NCI-H526 (cell line): Measurements from ENCODE around the gene ATP8A1.
"Not testable (repeated sequence)": the region's sequence is repeated elsewhere in the genome, so short reads cannot be mapped to it uniquely, and the experiment has no call there.

ENCODE experiments used
- DNase-seq, 2 experiments: peaks; one replicate each; lab custom pipeline; 2025; lab: John Stamatoyannopoulos, UW

ATP8A1 gene

DNA sequence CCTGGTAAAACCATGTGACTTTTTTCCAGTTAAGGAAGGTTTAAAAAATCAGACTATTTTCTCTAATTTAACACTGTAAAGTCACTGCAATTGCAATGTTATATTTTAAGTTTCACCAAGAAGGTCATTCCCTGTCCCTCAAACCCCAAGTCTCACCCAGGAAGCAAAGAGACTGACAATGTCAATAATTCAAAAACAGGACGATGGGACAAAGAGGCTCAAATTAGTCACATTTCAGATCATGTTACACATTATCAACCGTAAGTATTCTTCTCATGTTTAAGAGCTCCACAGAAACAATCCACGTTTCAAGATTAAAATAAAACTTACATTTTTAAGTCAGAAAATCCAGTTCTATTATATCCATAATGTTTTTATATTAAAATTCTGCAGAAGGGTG lies 246.5 kb downstream of the ATP8A1 start:
- no peak for DNase-seq

- no peak for DNase-seq
These were observed 252.9 kb downstream of the ATP8A1 start for GRCh38 chr4:42404001-42404400.

DNA sequence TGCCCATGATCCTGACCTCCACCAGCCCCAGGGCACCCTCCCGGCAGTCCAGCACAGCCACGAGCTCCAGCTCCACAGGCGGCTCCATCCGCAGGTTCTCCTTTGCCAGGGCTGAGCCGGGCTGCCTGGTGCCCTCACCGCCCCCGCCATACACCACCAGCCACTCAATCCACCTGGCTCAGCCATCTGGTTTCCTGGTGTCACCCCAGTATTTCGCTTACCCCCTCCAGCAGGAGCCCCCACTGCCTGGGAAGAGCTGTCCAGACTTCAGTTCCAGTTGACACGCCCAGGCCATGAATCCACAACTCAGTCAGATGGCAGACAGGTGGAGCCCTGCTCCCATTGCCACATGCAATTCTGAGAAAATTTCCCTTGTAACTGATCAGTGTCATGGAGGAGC lies 255.7 kb downstream of the ATP8A1 start:
- peak in 1 of 2 experiments; percentile 25 for DNase-seq

DNA sequence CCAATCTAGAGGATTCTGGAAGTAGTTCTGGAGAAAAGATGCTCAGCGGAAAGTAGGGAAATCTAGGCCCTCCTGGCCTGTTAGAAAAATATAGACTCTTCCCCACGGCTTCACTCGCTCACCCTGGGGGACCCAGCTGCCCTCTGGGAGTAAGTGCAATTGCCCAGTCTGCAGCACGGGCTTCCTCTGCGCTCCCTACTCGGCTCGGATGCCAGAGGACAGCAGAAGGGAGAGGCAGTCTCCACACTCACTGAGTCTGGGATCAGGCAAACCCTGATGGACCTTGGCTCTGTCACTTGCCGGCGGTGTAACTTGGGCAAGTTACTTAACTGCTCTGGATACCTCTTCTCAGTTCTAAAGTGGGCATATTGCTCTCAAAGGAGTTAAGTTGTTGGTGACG lies 257.5 kb downstream of the ATP8A1 start:
- DNase-seq, result peak in 1 of 2 experiments; percentile 10

DNA sequence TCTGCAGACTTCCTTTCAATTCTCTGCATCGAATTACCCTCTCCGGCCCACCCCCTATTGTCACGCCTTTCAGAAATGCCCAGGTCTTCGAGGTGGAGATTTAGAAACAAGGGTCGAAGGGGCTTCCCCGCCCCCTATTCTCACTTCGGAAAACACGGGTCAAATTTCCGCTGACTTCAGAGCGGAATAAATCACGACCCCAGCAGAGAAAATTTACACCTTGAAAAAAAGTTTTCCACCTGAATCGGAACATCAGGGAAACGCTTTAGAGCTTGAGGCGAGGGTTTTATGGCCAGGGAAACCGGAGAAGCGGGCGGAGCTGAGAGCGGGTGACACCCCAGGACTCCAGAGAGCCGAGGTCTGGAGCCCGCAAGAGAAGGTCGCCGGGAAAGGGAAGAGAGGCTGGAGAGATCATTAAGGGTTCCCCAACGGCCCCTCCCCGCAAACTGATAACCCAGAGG lies 258.0 kb downstream of the ATP8A1 start:
- DNase-seq, result peak in 1 of 2 experiments; percentile 5

- DNase-seq, result peak in 1 of 2 experiments; percentile 58
These were observed 258.6 kb downstream of the ATP8A1 start for GRCh38 chr4:42398171-42398870.

DNA sequence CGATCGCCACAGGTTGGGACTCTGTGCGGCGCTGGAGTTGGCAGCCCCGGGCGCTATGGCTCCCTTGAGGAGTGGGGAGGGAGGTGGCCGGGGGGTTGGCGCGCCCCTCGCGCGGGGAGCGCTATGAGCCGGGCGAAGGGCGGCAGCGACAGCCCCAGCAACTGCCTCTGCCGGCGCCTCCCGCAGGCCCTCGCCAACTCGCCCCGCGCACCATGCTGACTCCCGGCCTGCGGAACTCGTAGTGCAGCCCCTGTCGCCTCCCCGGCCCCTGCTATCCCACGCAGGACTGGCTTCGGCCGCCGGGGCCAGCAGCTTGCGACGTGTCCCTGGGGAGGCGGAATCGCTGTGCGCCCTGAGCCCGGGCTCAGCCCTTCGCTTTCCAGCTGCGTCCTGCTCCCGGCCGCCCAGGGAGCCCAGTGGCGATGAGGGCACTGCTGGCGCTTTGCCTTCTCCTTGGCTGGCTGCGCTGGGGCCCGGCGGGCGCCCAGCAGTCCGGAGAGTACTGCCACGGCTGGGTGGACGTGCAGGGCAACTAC lies 259.2 kb downstream of the ATP8A1 start:
- DNase-seq, result peak in 1 of 2 experiments; percentile 58

- peak in 1 of 2 experiments; percentile 29 for DNase-seq
These were observed 259.9 kb downstream of the ATP8A1 start, which contains the start of gene SHISA3 for GRCh38 chr4:42396752-42397634. SHISA3 (plus strand) TSS chr4:42397488; CDS start chr4:42398057, 569 bp downstream.

- no peak for DNase-seq
These were observed 260.5 kb downstream of the ATP8A1 start for GRCh38 chr4:42396361-42396751.

GRCh38 chr4:42395595-42395994 lies 261.3 kb downstream of the ATP8A1 start:
- no peak for DNase-seq

DNA sequence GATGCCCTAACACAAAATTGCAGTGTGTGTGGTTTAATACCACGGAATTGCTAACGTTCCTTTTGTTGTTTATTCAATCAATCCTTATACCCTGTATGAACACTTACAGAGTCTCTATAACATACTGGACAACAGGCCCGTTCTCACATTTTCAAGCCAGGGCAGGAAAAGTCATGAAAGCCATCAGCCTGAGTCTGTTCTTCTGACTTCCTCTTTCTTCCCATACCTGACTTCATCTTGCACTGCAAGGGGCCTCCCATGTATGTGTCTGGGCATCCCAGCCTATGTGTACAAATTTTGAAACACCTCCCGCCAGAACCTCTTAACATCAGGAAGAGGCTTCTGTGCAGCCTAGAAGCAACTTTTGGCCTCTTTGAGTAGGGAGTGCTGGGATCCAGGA lies 264.5 kb downstream of the ATP8A1 start:
- no peak for DNase-seq

GRCh38 chr4:42391981-42392380 lies 264.9 kb downstream of the ATP8A1 start:
- DNase-seq, result peak in 1 of 2 experiments; percentile 12

GRCh38 chr4:42391355-42391664 lies 265.6 kb downstream of the ATP8A1 start:
- DNase-seq, result no peak

GRCh38 chr4:42390622-42391354 lies 266.1 kb downstream of the ATP8A1 start:
- DNase-seq, result no peak

GRCh38 chr4:42385516-42385915 lies 271.4 kb downstream of the ATP8A1 start:
- no peak for DNase-seq

GRCh38 chr4:42381666-42382065 lies 275.2 kb downstream of the ATP8A1 start:
- DNase-seq, result no peak

DNA sequence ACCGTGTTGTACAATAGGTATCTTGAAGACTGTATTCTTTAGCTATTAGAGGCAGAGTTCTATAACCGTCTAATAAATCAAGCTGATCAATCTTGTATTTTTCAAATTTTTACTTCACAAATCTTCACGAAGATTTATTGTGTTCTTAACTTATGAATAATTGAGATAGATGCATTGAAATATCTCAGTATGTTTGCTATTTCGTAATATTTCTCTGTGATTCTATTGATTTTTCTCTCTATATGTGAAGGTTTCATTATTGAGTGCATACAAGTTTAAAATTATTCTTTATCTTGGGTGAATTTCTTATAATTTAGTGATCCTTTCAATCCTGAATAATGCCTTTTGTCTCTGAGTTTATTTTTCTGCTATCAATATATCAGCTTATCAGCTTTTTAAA lies 279.4 kb downstream of the ATP8A1 start:
- DNase-seq, result no peak

GRCh38 chr4:42372303-42372702 lies 284.6 kb downstream of the ATP8A1 start:
- not testable (repeated sequence) for DNase-seq

DNA sequence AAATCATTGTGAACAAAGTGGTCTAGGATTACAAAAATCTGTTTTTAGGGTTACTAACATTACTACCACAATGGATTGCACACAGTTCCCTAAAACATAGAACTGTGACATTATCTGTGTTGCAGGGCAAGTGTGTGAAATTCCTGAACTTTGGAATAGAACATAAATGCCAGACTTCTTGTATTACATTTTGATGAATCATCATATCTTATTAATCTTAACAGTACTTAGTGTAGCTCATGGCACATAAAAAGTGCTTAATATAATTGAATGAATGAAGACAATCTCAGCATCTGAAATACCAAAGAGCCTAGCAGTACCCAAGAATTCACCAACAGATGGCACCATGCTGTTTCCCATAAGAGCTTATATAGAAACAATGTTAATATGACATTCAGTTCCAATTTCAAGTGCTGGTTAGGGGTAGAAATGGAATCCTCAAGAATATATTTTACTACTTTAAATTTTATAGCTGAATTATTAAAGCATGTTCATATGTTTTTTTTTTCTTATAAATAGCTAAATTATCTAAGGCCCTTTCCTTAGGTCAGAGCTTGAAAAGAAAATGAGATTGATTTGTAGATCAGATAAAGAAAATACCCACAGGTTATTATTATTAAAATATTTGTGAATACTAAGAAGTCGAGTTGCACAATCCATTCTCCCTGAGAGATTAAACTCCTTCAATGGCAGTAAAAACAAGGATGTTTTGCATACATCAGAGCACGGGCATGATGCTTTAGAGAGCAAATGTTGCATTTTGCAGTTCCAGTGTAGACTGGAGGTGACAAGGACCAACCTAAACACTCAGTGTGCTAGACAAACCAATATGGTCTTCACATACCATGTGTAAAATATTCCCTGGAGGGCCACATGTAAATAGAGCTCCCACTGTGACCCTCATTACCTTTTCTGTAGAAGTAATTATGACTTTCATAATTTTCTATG lies 285.3 kb downstream of the ATP8A1 start:
- DNase-seq, result peak; percentile 10 to 55

GRCh38 chr4:42369489-42369888 lies 287.4 kb downstream of the ATP8A1 start:
- DNase-seq, result no peak

DNA sequence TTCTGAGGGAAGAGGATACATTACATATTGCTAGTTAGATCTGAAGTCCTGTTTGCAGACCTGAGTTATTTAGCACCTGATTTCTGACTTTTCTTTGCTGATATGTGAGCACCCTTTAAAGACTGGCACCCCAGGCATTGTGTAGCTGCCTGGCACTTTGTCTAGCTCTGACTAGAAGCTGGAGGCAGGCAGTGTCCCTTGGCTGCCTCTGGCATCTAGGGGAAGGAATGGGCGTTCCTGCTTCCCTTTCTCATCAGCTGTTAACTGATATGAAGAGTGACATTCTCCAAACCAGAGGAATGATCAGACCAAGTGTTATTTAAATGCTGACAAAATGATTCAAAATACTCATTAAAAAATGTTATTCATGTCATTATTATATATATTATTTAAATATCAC lies 289.9 kb downstream of the ATP8A1 start:
- no peak for DNase-seq
